Measurements from ENCODE around the gene ITM2B.

Gene ITM2B

GRCh38 chr13:48315969-48316650 lies 83.1 kb downstream of the ITM2B start:
- peak; percentile 60 for DNase-seq

- no peak for DNase-seq
Measured at GRCh38 chr13:48316826-48317510, 84.0 kb downstream of the ITM2B start.

- no peak for DNase-seq
Measured at GRCh38 chr13:48317511-48318376, 84.7 kb downstream of the ITM2B start.

- DNase-seq: peak; percentile 16
Measured at GRCh38 chr13:48318377-48318811, 85.4 kb downstream of the ITM2B start.

GRCh38 chr13:48318821-48319511 lies 86.0 kb downstream of the ITM2B start:
- peak; percentile 21 for DNase-seq

All from hematopoietic multipotent progenitor cell treated with erythropoietin and hydrocortisone succinate and interleukin-3 and kit ligand, for 6 days (in vitro differentiated cells).